HG03175 (cell line): Measurements from ENCODE around the gene NUDT1.

ENCODE experiments used
- ATAC-seq: cut with Tn5 transposase; IDR thresholded peaks from one replicate; pipeline ENCODE4 v1.9.1; 2021; ENCODE audit warnings: mild to moderate bottlenecking, moderate library complexity; ENCODE audit not compliant: unreplicated experiment

The NUDT1 gene

DNA sequence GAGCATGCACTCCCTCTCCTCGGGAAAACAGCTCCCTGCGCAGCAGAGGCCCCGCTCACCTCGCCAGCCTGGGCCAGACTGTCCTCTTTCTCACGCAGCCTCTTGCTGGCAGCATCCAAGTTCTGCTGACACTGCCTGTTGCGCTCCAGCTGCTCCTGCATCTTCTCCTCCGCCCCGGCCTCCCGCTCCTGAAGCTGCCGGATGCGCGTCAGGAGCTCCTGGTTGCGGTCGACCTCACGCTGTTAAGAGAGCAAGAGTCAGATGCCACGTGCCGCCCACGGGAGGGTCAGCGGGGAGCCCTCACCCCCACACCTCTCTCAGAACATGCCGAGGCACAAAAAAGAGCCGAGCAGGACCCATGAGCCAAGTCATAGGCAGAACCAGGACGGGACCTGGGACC is 19.5 kb upstream of the NUDT1 start:
- ATAC-seq, result no peak

DNA sequence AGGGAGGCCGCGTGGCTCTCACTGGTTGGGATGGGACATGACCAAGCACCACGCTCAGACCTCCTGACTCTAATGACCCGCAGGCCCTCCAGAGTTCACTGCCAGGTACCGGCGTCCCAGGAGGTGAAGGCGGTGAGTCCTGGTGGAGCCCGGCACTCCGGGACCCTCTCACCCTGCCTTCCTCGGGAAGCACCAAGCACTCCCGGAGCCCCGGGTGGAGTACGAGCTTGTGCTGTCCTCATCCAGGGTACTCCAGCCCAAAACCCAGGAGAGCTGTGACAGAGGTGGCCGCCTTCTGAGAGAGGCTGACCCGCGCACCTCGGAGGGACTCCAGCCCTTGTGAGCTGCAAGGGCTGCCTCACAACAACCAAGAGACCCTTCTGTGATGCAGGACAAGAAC is 18.7 kb upstream of the NUDT1 start:
- no peak for ATAC-seq

DNA sequence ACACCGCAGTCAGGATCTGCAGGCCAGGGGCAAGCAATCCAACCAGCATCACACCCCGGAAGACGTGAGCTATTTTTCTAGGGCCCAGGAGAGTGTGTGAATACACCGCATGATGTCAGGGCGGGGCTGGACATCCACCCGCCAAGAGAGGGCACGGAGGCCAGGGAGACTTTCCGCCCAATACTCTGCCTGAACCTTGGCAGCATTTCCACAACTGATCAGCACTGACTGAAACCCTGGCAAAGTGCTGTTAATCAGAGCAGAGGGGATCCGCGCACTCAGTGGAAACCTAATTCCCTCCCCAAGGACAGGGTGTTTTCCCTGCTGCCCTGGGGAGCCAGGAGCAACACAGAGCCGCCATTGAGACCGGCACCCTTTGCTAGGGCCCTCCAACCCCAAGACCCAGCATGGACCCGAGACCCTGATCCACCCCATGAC is 17.5 kb upstream of the NUDT1 start:
- no peak for ATAC-seq

DNA sequence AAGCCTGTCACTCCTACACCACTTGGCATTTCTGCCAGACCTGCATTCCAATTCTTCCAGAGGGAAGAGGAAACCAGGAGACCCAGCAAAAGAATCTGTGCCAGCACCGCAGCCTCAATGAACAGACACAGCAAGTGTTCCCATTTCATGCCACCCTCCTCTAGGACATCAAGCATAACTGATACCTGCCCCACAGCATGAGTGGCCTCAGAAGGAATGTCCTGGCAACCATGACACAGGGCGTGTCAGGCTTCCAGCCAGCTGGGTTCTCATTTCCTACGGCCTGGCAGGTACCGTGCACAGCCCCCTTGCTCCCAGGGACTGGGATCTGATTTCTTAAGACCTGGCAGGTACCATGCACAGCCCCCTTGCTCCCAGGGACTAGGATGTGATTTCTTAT is 17.1 kb upstream of the NUDT1 start:
- no peak for ATAC-seq

- no peak for ATAC-seq
These were observed 16.7 kb upstream of the NUDT1 start for GRCh38 chr7:2225336-2225735.

DNA sequence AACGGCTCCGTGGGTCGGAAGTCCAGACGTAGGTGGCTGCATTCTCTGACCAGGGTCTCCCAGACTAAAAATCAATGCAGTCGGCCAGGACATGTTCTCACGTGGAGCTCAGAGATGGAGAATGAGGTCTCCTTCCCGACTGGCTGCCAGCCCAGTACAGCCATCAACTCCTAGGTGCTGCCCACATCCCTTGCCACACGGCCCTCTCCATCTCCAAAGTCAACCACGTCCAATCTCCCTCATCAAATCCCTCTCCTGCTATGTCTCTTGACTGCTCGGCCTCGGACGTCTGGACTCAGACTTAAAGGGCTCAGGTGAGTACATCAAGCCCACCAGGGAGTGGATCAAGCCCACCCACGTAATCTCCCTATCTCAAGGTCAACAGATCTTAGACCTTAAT is 16.2 kb upstream of the NUDT1 start:
- ATAC-seq, result no peak

DNA sequence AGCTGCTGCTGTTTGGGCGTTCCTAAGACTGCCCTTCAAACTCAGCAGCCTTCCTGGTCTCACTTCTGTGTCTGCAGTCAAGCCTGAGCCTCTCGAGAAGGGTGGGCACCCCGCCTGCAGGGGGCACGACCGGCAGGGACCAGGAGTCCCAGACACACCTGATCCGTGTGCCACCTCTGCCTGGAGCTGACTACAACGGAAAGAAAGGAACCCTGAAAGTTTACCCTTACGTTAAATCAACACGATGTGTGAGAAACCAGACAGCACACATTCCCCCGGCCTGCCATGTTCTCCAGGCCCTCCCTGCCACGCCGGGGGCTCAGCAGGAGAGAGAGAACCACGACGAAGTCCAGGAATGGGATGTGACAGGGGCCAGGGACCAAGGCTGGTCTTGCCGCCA is 14.3 kb upstream of the NUDT1 start:
- no peak for ATAC-seq

DNA sequence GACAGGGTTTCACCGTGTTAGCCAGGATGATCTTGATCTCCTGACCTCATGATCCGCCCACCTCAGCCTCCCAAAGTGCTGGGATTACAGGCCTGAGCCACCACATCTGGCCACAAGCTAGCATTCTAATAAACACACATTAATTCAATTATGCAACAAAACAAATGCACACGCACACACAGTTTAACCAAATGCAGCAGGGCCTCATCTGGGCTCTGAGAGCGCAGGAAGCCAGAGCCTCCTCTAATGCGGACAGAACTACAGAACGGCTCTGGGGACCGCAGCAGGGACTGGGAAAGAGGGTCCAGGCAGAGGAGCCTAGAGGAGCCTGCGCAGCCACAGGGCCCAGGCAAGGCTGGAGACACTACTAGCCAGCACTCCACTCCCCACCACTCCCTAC is 13.1 kb upstream of the NUDT1 start:
- ATAC-seq, result no peak

GRCh38 chr7:2229467-2229866 is 12.6 kb upstream of the NUDT1 start:
- ATAC-seq, result no peak

DNA sequence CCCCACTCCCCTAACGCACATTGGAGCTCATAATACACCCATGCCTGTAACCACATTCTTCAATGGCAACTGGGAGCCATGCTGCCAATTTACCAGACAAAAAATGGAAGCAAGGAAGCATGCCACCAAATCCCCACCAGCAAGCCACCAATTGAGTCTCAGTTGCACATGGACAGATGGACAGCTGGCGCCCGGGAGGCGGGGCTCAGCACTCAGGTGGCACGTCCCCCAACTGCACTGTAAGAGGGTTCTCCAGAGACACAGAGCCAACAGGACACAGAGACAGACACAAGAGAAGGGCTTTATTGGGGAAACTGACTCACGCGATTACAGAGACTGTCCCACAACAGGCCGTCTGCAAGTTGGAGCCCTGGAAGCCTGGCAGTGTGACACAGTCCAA is 11.8 kb upstream of the NUDT1 start:
- ATAC-seq, result no peak

DNA sequence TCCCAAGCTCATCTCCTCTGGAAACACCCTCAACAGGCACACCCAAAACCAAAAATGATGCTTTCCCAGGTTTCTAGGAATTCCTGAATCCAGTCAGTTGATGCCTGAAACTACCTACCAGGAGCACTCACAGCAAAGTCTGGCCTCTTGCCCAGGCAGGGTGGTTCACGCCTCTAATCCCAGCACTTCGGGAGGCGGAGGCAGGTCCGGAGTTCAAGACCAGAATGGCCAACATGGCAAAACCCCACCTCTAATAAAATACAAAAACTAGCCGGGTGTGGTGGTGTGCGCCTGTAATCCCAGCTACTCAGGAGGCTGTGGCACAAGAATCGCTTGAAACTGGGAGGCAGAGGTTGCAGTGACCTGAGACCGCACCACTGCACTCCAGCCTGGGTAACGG is 11.1 kb upstream of the NUDT1 start:
- ATAC-seq, result no peak

DNA sequence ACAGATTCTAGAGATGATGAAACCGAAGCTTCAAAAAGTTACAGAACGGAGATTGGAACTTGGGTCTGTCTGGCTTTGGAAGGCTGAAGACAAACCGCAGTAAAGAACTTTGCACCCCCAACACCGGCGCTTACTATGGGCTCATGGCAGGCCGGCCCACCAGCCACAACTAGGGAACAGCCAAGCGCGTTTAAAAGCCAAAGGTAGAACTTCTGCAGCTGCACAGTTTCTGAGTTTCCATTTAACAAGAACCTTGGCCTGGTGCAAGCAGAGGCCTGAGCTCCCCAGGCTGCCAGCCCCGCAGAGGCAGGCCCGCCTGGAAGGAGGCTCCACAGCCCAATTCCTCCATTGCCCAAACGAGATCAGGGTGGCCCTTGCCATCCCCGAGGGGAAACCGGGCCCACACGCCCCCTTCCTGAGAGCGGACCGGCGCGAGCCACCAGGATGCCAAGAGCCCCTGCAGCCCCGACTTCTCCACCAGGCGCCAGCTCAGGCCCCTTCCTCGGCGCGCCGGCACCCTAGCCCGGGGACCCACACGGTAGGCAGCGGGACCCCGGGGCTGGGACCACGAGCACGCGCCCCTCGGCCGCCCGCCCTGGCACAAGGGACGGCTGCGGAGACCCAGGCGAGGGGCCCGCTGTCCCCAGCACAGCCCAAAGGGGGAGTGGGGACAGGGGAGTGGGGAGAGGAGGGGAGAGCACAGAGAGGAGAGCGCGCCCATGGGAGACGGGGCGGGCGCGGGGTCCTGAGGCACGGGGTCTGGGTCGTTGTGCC is 9.8 kb upstream of the NUDT1 start:
- peak; percentile 33 for ATAC-seq

DNA sequence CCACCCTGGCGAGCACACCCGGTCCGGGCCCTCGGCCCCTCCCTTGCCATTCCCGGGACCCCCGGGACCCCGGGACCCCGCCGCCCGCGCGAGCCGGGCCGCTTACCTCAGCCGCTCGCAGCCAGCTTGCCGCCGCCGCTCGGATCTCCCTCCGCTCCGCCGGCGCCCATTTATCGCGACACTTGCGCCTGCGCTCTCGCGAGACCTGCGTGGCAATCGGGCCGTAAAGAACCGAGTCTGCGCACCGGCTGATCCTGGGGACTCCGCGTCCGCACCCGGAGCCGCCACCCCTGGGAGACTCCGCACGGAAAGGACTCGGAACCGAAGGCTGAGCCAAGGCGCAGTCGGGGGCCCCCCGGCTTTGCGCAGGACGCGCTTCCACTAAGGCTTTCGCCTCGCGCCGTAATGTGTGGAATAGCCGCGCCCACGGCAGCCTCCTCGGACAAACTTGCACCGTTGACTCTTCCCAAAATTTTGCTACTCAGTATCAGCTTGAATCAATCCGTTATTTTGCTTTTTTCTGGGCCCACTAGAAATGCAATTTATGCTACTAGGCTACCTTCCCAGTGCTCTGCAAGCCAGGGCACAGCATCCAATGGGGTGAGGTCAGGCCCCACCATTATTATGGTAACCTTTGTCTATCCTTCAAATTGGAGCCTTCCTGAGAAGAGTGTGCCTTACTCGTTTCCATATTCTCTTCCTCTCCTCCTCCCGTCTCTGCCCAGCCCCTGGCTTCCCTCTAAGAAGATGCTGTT is 9.1 kb upstream of the NUDT1 start, which contains the start of gene MAD1L1:
MAD1L1 (minus strand) TSS at position 180 of the 755 bp plus-strand sequence. CDS start 2,812 bp downstream, outside the sequence.
- ATAC-seq, result peak; percentile 75

DNA sequence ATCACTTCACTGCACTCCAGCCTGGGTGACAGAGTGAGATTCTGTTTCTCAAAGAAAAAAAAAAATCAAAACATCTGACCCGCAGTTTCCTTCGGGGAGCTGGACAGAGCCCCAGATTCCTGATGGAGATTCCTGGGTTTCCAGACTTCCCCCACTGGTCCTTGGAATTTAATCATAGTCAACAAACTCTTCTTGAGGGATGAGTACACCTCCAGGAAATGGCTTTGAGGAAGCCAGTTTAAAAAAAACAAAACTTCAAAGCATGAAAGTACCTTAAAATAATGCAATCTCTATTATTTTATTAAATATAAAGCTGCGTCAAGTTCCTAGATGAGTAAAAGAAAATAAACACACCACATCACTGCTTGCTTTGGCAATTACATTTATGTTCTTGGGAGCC is 8.1 kb upstream of the NUDT1 start:
- no peak for ATAC-seq

GRCh38 chr7:2237109-2237602 is 4.9 kb upstream of the NUDT1 start:
- ATAC-seq, result peak; percentile 61

- ATAC-seq, result no peak
These were observed 2.8 kb upstream of the NUDT1 start for GRCh38 chr7:2239242-2239641.

GRCh38 chr7:2242541-2243429 is 759 bp downstream of the NUDT1 start:
- peak; percentile 32 for ATAC-seq

- no peak for ATAC-seq
These were observed 1.4 kb downstream of the NUDT1 start for GRCh38 chr7:2243458-2243857.

- no peak for ATAC-seq
These were observed 2.5 kb downstream of the NUDT1 start for GRCh38 chr7:2244404-2244995.

DNA sequence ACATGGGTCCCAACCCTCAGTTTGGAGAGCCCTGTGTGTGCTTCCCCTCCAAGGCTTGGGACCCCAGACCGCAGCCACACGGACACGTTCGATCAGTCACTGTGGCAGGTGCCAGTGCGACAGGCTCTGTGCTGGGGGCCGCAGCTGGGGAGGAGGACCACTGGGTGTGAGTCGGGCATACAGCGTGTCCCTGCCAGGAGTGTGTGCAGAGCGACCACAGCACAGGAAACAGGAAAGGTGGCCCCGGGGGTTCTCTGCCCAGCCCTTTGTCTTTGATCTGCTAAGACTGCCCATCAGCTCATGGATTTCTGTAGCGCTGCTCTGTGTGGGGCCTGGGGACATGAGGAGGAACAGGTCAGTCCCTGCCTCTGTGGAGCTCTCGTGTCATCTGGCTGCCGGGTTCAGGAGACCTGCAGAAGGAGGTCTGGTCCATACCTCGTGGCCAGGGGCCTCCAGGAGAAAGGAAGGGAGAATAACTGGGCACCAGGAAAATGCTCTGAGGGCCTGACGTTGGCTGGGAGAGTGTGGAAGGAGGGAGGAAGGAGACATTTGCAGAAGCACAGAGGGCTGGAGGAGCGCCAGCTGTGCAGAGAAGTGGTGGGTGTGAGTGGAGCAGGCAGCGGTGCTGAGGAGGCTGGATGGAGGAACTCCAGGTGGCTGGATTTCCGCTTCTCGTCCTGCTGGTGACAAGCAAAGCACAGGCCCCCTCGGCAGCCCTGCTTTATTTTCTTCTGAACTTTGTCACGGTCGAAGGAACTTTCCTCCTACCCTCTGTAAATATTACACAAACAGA is 4.1 kb downstream of the NUDT1 start:
- no peak for ATAC-seq
